IPS-NIHi7 (cell line): ENCODE measurements around the gene IL16.
A peak's percentile ranks its signal among the peaks of the same experiment; 100 is the strongest.

ENCODE experiments used
- DNase-seq: peaks from one replicate; pipeline ENCODE4 v3.0.0; 2012; ENCODE audit warnings: mixed read lengths; ENCODE audit errors: extremely low spot score

Gene IL16

DNA sequence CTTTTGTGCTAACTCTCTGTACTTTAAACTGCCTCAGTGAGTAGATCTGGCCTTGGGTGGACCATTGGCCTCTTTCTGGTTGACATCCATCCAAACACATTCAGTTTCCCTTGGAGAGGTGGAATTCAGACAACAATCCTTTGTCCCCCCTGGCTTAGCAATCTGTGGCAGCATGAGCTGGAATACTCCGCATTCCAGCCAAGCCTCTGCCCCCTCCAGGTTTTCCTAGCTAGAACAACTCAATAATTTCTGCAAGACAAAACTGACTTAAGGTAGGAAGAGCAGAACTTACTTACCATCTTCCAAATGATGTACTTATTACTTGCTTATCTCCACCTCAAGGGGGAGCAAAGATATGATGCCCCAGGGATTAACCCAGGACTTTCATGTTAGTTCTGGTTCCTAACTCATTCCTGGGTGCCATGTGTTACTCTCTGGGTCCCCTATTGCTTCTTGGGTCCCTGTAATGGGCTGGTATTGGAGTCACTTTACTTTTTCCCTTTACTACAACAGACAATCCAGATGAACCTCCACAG is 21.8 kb upstream of the IL16 start:
- DNase-seq = no peak

DNA sequence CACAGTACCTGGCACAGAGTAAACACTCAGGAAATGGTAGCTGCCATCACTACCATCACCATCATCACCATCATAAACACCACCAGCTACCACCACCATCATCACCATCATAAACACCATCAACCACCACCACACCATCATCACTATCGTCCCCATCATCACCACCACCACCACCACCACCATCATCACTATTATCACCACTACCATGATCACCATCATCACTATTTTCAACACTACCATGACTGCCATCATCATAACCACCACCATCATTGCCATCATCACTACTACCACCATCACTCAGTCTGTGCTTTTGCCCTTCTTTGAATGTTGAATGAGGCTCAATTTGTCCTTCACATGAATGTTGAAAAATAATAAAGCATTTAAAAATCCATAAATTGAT is 21.2 kb upstream of the IL16 start:
- no peak for DNase-seq

DNA sequence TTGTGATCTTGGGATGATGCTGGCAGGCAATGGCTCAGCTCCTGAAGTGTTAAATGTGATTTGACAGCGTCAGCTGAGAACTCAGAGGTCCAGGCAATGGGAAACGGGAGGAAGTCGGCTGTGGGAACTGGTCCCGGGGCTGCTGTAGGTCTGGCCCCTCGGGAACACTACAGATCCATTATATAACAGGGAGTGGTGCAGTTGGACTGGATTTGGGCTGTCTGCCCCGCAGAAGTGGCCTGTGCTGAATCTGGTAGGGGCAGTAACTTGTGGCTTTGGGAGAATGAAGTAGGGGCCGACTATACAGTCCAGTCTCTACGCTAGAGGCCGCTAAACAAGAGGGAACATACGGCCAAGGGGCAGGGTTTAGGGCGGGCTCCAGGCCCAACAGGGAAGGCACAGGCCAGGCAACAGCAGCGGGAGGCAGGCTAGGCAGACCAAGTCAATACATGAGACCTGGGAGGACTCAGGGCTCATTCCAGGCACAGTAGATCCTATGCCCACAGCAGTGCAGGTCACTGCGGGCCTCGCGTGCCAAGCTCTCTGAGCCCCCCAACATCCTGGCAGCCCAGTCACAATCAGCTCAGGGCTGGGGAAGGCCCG is 20.3 kb upstream of the IL16 start:
- DNase-seq = peak; percentile 31

DNA sequence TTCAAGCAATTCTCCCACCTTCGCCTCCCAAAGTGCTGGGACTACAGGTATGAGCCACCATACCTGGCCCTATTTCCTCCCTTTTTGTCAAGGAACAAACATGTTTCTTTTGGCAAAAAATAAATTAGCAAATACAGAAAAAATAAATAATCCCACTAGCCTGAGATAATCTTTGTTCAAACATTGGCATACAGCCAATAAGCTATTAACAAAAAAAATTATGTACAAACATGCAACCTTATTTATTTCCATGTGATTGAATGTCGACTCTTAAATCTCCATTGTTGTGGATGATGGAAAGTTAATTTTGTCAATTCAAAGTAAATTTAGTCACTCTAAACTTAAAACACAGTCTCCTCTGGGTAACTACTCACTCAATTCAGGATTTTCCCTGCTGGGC is 18.3 kb upstream of the IL16 start:
- no peak for DNase-seq

DNA sequence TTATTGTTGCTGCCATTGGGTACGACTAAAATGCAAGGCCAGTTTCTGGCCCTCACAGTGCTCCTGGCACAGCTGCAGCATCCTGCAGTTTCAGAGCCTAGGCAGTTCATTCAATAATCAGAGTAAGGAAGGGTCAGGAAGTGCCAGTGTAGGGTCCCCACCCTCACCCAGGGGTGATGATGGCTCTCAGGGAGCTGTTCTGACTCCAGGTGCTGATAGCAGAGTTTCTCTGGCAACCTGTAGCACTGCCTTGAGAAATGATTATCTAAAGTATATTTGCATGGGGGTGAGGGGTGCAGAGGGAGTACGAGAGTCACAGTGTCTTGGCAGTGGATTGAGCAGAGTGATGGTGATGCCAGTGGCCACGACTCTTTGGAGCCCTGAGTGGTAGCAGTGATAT is 15.5 kb upstream of the IL16 start:
- no peak for DNase-seq

DNA sequence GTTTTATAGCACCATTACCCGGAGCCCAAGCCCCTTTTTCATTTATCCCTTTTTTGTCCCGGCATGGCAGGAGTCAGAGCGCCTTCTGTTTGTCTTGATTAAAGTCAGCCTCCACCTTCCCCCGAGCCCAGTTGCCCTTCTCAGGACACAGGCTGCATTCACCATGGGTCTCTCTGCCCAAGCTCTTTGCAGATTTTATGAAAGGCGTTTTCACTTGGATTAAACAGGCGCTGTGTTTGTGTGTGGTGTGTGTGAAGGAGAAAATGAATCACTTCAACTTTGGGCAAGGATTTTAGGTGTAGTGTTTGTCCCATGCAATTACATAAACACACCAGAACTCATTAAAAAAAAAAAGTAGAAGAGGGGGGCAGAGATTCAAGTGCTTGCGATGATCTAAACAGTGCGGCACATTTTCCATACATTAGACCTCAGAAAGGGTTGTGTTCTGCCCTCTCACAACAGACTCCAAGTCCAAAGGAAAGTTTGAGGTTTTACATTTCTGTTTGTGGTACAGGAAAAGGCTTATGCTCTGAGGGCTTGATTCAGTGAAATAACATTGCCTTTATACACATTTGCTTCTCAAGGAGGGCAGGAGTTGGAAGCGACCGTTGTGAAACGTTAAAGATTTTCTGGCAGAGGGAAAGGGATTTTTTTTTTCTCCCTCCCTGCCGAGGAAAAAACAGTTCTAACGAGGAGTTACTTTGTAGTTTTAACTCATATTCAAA is 14.5 kb upstream of the IL16 start:
- no peak for DNase-seq

DNA sequence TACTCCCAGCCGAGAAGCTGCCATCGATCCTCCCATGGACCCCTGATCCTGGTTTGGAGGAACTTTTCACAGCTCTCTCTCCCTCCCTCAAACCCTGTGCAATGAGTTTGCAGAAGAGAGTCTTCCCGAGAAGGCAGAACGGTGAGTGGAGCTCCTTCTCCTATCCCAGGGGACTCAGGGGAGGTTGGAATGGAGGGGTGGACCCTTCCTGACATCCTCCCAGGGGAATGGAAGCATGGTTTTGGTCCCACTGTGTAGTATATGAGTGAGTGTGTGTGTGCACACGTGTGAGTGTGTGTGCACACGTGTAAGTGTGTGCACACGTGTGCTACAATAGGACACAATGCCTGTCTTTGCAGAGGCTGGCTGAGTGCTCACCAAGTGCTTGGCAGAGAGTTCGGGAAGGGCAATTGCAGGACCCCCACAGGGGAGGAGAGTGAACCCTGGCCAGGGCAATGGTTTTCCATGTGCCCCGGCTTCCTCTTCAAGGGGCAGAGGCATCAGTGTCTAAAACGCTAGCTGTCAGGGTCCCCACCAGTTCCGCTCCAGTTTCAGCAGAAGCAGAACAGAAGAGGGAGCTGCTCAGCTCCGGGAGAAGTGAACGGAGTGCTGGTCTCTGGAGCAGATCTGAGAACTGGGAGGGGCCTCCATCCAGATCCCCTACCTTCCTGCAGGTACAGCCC is 13.8 kb upstream of the IL16 start:
- peak; percentile 73 for DNase-seq

DNA sequence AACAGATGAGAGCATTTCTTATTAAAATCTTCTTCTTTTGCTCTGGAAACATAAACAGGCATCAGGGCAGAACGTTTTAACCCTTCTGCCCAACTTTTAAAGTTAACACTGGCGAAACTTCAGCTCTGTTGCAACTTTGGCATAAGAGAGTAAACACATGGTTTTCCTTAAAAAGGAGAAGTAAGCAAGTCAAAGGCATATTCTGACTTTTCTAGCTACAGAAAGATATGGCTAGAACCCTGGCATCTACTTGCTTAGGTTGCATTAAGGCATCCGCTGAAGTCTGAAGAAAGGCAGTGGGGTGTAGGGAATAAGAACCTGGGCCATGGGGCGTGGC is 13.3 kb upstream of the IL16 start:
- DNase-seq = no peak

DNA sequence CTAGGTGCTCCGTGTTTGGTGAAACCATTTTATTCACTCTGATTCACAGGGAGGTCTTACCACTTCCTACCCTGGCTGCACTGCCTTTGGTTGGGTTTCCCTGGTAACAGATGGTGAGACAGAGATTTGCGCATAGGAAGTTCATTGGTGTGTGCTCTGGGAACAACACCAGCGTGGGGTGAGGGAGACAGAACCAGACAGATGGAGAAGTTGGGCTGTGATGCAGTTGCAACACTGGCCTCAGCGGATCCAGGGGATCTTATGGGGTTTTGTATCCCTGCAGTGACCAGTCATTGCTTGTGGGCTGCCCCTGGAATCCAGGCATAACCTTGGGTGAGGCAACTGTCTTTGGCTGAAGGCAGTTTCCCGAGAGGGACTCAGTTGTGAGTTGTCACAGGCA is 12.5 kb upstream of the IL16 start:
- DNase-seq = no peak

DNA sequence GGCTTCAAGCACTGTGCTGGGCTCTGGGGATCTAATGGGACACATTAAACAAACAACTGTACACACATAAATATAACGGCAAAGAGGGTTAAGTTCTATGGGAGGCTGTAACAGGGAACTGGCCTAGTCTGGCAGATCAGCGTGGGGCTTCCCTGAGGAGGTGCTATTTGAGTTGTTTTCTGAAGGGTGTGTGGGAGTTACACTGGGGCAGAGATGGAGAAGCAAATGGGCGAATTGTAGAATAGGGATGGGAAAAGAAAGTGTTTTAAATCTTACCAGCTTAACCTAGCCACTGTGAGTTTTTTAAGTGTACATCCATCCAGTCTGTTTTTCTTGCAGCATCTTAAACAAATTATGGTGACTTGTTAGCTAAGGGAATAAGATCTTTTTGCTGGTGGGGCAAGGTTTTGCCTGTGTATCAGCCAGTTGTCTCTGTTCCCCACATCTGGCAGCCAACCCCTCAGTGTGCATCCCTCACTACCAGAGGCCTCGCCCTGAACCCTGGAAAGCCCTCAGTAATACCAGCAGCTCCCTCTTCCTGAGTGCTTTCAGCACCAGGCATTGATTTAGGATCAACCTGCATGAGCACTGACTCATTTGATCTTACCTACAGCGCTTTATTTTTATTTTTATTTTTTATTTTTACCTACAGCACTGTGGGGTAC is 10.9 kb upstream of the IL16 start:
- no peak for DNase-seq

DNA sequence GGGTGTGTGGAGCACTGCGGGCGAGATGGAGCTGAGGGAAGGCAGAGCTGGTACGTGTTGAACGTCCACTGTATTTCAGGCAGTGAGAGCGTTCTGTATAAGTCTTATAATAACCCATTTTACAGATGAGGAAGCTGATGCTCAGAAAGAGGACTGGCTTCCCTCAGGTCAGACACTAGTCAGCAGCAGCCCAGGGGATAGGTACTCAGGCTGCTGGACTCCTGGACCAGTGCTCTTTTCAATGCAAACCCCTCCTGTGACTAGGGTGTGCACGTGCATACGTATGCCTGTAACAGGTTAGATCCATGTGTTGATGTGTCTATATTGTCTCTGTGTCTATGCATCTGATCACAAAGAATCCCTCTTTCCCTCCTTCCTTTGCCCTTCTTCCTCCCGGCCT is 8.3 kb upstream of the IL16 start:
- no peak for DNase-seq

DNA sequence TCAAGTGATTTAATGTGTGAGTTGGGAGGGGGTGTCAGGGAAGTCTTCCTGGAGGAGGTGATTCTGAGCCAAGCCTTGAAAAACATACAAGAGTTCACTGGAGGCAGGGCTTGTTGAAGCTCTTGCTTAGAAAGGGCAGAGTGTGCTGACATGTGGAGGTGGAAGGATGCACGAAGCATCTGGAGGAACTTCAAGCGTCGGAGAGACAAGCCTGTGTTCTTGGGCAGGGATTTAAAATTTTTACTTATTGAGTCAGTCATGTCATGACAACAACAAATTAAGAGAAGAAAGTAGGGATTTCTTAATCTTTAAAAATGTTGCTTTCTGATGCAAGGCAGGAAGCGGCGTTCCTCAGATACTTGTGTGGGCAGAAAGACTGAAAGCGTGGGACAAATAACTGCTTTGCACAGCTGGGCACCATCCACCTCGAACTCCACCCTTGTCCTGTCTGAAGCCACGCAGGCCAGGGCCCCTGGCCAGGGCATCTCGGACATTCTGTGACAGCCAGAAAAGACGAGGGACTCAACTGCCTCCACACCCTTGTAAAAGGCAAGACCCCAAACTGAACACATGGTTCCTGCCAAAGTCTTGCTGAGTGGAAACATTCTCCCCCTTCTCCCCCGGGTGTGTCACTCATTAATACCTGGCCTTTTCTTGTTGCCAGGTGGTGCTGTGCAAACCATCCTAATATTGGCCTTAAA is 6.9 kb upstream of the IL16 start:
- no peak for DNase-seq

DNA sequence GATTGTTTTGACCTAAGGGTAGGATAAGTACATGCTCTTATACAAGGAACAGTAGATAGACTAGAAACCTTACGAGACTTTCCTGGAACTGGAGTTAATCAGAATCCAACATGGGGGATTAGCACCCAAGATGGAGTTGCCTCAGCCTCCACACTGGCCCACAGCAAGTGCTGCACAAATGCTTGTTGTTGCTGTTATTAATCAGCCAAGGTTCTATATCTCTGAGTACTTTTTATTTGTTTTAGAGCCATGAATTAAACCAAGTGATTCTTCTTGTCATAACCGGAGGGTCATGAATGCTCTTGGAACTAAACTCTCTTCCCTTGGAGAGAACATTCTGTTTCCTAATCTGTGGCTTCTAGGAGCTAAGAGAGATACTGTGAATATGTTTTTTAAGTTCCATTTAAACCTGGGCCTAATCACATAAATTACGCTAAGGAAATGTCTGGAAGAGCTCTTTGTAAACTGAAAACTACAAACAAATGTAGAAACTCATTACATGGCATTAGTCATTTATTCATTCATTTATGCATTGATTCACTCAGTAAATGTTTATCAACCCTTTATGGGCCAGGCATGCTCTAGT is 5.7 kb upstream of the IL16 start:
- DNase-seq = no peak

DNA sequence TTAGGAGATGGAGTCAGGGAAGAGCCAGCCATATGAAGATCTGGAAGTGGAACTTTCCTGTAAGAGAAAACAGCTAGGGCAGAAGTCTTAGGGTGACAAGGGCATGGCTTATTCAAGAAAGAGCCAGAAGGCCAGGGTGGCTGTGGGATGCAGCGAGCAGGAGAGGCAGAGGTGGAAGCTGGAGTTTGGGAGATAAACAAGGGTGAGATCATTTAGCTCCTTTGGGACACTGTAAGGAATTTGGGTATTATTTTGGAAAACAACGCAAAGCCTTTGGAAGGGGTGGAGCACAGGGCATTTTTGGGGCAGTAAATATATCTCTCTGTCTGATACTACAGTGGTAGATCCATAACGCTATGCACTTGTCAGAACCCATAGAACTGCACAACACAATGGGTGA is 5.0 kb upstream of the IL16 start:
- no peak for DNase-seq

DNA sequence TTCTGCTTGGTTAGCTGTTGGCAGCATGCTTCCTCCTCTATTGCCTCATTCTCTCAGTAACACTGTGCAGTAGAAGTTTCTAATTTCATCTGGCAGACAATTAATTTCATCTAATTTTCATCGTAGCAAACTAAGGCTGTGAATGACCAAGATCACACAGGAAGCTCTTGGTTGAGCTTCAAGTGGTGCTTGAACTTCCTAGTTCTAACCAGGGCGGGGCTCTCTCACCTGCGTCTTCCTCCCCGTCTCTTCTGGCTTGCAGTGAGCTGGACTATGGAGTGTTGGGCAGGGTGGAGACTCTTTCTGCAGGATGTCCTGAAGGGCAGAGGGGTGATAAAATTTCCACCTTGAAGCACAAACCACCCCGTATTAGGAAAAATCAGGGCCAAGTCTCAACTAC is 2.0 kb upstream of the IL16 start:
- DNase-seq = no peak

DNA sequence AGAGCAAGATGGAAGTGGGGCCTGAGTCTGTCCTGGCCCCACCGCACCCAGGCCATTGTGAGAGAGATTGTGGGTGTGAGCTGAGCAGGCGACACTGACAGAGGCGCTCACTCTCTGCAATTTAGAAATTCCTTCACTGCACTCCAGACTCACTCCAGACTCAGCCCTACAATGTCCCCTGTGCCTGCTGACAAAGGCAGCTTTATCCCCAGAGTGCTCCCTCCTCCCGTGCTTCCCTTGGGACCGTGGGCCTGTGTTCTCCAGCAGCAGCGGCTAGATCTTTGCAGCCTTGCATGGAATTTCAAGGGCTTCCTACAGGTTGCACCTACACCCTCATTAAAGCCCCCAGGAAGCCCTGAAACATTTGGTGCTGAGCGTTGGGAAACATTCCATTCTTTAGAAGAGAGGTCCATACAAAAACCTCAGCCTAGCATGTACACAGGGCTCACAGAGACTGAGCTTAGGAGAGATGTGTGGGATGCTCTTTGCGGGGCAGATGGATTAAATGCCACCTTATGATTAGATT is 1.3 kb upstream of the IL16 start:
- no peak for DNase-seq

DNA sequence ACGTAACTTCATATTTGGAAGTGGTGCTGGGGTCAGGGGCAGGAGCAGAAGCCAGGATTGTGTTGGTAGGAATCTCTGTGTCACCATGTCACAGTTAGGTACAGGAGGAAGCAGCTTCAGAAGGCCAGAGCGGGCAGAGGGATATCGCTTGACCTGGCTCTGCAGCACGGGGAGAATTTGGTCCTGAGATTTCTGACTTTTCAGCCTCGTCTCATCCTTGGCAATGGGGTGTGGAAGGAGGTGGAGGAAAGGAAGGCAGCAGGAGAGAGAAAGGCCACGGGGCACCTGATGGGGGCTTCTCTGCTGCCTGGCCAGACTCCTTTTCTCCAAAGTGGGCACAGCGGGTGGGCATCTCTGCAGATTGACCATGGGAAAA is 564 bp downstream of the IL16 start:
- no peak for DNase-seq

DNA sequence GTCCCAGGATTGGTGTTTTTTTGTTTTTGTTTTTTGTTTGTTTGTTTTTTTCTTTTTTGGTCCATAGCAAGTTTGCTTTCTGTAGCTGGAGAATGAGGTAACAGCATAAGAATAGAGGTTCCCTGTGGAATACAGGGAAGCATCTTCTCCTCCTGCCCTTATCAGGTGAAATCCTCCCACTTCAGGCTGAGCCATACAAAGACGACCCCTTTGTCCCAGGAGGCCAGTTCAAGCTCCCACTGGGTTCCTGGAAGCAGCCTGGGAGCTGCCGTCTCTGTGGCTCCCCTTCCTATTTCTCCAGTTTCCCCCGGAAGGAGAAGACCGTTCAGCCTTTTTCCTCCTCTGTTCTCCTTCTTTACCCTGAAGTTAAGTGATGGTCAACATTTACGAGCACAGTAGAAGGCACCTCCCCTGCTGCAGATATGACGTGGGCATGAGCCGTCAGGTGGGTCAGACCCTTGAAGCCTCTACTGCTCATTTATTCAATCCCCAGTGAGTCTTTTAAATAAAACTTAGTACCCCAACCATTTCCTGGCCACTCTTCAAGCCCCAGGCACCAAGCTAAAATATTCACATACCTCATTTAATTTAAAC is 1.1 kb downstream of the IL16 start:
- DNase-seq = no peak

DNA sequence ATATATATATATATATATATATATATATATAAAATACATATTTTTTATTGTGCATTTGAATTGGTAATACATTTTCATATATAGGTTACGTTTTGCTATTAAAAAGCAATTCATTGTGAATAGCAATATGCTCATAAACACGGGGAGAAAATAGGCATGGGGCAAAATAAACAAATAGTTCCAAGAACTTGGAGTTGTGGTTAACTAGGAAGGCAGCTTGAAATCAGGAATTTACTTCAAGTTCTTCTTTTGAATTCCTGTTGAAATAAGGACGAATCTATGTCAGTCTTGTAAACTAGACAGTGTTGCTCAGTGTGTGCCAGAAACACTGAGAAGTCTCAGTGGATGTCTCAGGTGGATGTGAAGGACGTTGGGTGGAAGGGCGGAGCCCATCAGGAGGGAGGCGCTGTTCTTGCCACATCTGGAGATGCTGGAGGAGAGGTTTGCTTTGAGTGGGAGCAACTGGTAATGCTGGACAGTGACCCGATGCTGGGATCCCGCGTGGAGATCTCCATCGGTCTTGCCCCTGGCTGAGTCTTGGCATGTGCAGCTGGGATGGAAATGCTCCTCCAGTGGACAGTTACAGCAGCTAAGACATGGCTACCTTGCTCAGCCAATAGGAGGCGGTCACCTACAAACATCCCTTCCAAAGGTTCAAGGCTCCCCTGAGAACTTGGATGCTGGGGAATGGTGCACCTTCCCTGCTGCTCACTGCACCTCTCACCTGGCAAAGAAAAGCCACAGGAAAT is 2.5 kb downstream of the IL16 start:
- DNase-seq = no peak

DNA sequence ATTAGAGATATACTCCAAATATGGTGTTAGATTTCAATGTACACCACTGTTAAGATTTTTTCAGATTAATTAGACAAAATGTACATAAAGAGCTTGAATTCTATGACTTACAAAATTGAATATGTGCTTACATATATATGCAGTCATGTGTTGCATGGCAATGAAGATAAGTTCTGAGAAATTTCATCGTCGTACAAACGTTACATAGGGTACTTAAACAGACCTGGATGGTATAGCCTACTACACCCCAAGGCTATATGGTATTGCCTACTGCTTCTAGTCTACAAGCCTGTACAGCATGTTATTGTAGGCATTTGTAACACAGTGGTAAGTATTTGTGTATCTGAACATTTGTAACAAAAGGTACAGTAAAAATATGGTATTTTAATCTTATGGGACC is 9.3 kb downstream of the IL16 start:
- no peak for DNase-seq
